GM18873 (cell line): ENCODE measurements around the gene GBP3.
"Not testable (repeated sequence)": the region's sequence is repeated elsewhere in the genome, so short reads cannot be mapped to it uniquely, and the experiment has no call there.

Experiments
- ATAC-seq: cut with Tn5 transposase; IDR thresholded peaks from one replicate; pipeline ENCODE4 v1.9.1; 2021; ENCODE audit warnings: mild to moderate bottlenecking, moderate library complexity, moderate number of reproducible peaks; ENCODE audit not compliant: unreplicated experiment, low FRiP score

The GBP3 gene

DNA sequence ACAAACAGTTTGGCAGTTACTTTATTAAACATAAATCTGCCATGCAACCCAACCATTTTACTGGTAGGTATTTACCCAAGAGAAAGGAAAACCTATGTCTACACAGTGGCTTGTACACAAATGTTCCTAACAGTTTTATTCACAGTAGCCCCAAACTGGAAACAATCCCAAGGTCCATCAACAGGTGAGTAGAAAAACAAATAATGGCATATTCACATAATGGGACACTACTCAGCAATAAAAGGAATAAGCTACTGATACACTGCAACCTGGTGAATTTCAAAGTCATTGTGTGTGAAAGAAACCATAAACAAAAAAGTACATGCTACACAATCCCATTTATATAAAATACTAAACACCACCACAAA, 42.9 kb downstream of the GBP3 start:
- no peak for ATAC-seq

DNA sequence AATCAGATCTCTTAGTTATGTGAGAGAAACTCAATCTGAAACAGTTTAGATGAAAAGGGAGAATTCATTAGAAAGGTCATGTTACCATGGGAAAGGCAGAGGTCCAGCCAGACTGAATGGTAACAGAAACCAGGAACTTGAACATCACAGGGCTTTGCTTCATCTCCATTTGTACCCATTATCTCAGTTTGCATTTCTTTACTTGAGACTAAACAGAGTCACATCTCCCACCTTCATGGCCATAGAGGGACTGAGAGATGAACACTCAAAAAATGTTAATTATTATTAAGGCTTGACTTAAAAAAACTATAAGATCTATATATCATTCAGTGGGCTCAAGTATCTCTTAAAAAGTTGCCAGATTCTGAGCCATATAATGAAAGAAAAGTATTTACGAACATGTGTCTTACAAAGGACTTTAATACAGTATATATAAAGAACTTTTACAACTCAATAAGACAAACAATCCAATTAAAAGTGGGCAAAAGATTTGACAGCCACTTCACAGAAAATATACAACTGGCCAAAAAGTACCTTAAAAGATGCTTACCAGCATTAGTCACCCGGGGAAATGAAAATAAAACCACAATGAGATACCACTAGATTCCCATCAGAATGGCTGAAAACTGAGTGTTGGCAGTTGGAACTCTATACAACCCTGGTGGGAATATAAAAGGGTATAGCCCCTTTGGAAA, 43.5 kb downstream of the GBP3 start:
- ATAC-seq: no peak

DNA sequence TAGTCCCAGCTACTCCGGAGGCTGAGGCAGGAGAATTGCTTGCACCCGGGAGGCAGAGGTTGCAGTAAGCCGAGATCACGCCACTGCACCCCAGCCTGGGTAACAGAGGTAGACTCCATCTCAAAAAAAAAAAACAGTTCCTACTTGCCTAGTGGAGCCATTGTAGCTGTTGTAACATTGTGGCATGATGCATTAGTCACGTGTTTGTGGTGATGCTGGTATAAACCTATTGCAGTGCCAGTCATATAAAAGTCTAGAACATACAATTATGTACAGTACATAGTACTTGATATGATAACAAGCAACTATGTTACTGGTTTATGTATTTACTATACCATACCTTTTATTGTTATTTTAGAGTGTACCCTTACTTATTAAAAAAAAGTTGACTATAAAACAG, 46.4 kb downstream of the GBP3 start:
- no peak for ATAC-seq

DNA sequence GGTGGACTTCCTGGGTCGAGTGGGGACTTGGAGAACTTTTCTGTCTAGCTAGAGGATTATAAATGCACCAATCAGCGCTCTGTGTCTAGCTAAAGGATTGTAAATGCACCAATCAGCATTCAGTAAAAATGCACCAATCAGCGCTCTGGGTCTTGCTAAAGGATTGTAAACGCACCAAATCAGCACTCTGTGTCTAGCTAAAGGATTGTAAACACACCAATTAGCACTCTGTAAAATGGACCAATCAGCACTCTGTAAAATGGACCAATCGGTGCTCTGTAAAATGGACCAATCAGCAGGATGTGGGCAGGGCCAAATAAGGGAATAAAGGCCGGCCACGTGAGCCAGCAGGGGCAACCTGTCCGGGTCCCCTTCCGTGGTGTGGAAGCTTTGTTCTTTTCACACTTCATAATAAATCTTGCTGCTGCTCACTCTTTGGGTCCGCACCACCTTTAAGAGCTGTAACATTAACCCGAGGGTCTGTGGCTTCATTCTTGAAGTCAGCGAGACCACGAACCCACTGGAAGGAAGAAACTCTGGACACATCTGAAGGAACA, 48.0 kb downstream of the GBP3 start:
- ATAC-seq: not testable (repeated sequence)

DNA sequence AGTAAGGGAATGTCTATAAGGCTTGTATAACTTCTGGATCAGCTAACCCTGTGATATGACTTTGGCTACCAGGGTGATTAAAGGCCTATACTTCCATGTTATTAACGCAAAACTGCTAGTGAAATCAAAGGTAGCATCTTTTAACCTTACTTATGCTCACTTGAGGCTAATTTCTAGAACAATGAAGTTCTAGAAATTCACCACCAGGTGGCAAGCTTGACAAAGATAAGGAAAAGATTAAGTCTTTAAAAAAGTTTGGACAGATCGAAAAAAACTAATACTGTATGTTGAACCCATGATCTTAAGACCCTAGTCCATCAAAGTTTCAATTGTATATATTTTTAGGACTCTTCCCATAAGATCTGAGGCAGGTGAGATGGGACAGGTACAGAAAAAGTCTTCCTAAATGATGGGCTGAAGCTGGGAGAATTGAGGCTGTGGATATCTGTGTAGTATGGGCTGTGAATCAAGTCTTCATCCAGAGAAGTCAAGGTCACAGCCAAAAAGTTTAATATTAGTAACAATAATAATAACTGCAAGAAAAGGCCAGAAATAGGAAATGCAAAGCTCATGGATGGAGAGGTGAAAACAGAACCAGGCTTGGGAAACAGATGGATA, 49.0 kb downstream of the GBP3 start:
- no peak for ATAC-seq

DNA sequence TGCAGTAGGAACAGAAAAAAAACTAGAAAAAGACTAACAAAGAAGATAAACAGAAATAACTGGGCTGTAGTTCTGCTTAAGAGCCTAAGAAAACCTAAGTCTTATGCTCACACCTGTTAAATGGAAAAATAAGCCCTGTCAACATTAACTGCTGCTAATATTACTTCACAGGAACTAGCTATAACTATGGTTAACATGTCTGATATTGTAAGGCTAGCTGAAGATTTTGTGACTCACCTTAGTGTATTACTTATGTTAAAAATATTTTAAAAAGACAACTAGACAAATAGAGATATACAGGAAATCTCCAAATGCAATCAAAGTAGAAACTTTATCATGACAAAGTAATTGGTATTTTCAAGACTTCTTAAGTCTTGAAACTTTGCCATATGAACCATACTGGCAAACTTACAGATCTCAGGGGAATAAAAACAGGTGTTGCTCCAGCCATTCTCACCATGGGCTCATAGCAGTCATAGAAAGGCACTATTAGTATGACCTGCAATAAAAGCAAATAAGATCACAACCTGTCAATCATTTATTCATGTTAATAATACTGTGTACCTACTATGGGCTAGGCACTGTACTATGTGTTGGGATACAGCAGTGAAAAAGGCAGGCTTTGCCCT, 60.9 kb downstream of the GBP3 start:
- ATAC-seq: no peak

DNA sequence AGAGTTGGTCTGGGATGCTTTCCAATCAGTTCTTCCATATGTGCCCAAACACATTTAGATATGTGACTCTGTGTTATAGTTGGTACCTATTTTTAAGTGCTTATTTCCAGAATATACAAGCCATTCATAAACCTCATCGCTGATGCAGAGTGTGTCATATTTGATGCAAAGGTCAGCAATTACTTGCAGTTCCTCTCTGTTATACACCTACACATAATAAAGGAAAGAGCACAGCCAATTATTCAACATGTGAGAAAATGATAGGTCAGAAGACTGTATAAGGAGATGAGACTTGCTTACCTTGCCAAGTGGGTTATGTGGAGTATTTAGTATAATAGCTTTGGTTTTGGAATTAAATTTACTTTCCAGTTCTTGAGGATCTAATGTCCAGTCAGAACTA, 61.6 kb downstream of the GBP3 start:
- ATAC-seq: no peak
